ENCODE results near the gene CAPZA3.

- TF ChIP-seq CTCF (IDR thresholded peaks at IDR 0.05) (no peak), EZH2 (IDR thresholded peaks at IDR 0.05) (no peak)
Measured at GRCh38 chr12:18749386-18749957, 11.6 kb downstream of the CAPZA3 start.
